Activated T-cell treated with anti-CD3 and anti-CD28 coated beads, Interleukin-2, amount 50 U/mL, for 4 hours (primary cell): Measurements from ENCODE around the gene MECP2. TPM values are rescaled to one million over a fixed set of nuclear protein-coding genes. Genes with fewer than 3 reads are reported as not detected.

Source experiments
- ATAC-seq, 2 donors: fragments of 200-7000 bp; cut with Tn5 transposase; one replicate each; pipeline ENCODE4 v1.10.0; 2021
- DNase-seq: peaks from one replicate; pipeline ENCODE4 v3.0.0-alpha.2; 2020
- H3K27me3 Mint-ChIP-seq: one replicate; pipeline ENCODE4 v1.8.0; 2021; ENCODE audit warnings: low read depth, mixed read lengths
- H3K36me3 Mint-ChIP-seq: one replicate; pipeline ENCODE4 v1.8.0; 2022; ENCODE audit warnings: mixed read lengths; ENCODE audit not compliant: insufficient read depth
- H3K4me1 Mint-ChIP-seq: one replicate; pipeline ENCODE4 v1.8.0; 2021; ENCODE audit warnings: low read depth, mixed read lengths
- H3K4me3 Mint-ChIP-seq: one replicate; pipeline ENCODE4 v1.8.0; 2021; ENCODE audit warnings: mild to moderate bottlenecking, moderate library complexity, mixed read lengths
- H3K9me3 Mint-ChIP-seq: one replicate; pipeline ENCODE4 v1.8.0; 2021; ENCODE audit warnings: mixed read lengths
- total RNA-seq, 3 donors: library from RNA; stranded (reverse); gene quantifications; one replicate each; pipeline ENCODE4 v1.2.1, GENCODE V29; 2021

The MECP2 gene
- total RNA-seq, 3 donors from 2014 or later: 42.6 to 46.7 (median 45.7) TPM

GRCh38 chrX:154043003-154043763, 54.3 kb downstream of the MECP2 start:
- H3K36me3 Mint-ChIP-seq: peaks cover 14% of the 10 kb centered on the region

GRCh38 chrX:154040863-154041262, 56.7 kb downstream of the MECP2 start:
- DNase-seq (no peak), ATAC-seq (no peak)
- Mint-ChIP-seq H3K36me3 (peaks cover 10% of the 10 kb centered on the region), H3K27me3 (no peaks in the 10 kb centered on the region), H3K4me3 (no peak overlapping the region), H3K4me1 (peaks cover 29% of the 10 kb centered on the region), H3K9me3 (no peaks in the 10 kb centered on the region)

More at GRCh38 chrX:154043003-154043763, 54.3 kb downstream of the MECP2 start:
- Mint-ChIP-seq H3K27me3 (no peaks in the 10 kb centered on the region), H3K9me3 (no peaks in the 10 kb centered on the region), H3K4me3 (no peak overlapping the region), H3K4me1 (peaks cover 34% of the 10 kb centered on the region)
- ATAC-seq (no peak), DNase-seq (no peak)

- peaks cover 29% of the 10 kb centered on the region for H3K4me1 Mint-ChIP-seq
- DNase-seq (no peak), ATAC-seq (peak; percentile 78 to 84)
- H3K27me3 Mint-ChIP-seq: no peaks in the 10 kb centered on the region
- H3K4me3 Mint-ChIP-seq: no peak overlapping the region
- peaks cover 10% of the 10 kb centered on the region for H3K36me3 Mint-ChIP-seq
- H3K9me3 Mint-ChIP-seq: no peaks in the 10 kb centered on the region
Observed at GRCh38 chrX:154040307-154040756, 57.2 kb downstream of the MECP2 start.

GRCh38 chrX:154039577-154039976, 57.9 kb downstream of the MECP2 start:
- H3K4me3 Mint-ChIP-seq: no peak overlapping the region
- ATAC-seq: no peak

GRCh38 chrX:154038656-154039055, 58.9 kb downstream of the MECP2 start:
- no peaks in the 10 kb centered on the region for H3K27me3 Mint-ChIP-seq
- DNase-seq (no peak), ATAC-seq (no peak)
- H3K4me3 Mint-ChIP-seq: no peak overlapping the region
- peaks cover 26% of the 10 kb centered on the region for H3K4me1 Mint-ChIP-seq
- H3K36me3 Mint-ChIP-seq: peaks cover 8% of the 10 kb centered on the region
- no peaks in the 10 kb centered on the region for H3K9me3 Mint-ChIP-seq

More at GRCh38 chrX:154039577-154039976, 57.9 kb downstream of the MECP2 start:
- no peaks in the 10 kb centered on the region for H3K27me3 Mint-ChIP-seq
- peaks cover 10% of the 10 kb centered on the region for H3K36me3 Mint-ChIP-seq
- no peaks in the 10 kb centered on the region for H3K9me3 Mint-ChIP-seq
- H3K4me1 Mint-ChIP-seq: peaks cover 29% of the 10 kb centered on the region
- no peak for DNase-seq

- H3K4me3 Mint-ChIP-seq: no peak overlapping the region
- H3K4me1 Mint-ChIP-seq: peaks cover 25% of the 10 kb centered on the region
- DNase-seq: no peak
- H3K9me3 Mint-ChIP-seq: no peaks in the 10 kb centered on the region
- no peaks in the 10 kb centered on the region for H3K27me3 Mint-ChIP-seq
- ATAC-seq: no peak
- peaks cover 8% of the 10 kb centered on the region for H3K36me3 Mint-ChIP-seq
Observed at GRCh38 chrX:154037754-154038153, 59.8 kb downstream of the MECP2 start.

GRCh38 chrX:154036513-154036912, 61.0 kb downstream of the MECP2 start:
- Mint-ChIP-seq H3K27me3 (no peaks in the 10 kb centered on the region), H3K36me3 (peaks cover 8% of the 10 kb centered on the region), H3K4me1 (peaks cover 24% of the 10 kb centered on the region), H3K4me3 (no peak overlapping the region), H3K9me3 (no peaks in the 10 kb centered on the region)
- DNase-seq: no peak
- peak; percentile 71 to 75 for ATAC-seq

- H3K36me3 Mint-ChIP-seq: peaks cover 4% of the 10 kb centered on the region
- ATAC-seq: no peak
- DNase-seq: no peak
- H3K9me3 Mint-ChIP-seq: no peaks in the 10 kb centered on the region
- no peak overlapping the region for H3K4me3 Mint-ChIP-seq
- H3K27me3 Mint-ChIP-seq: no peaks in the 10 kb centered on the region
- peaks cover 13% of the 10 kb centered on the region for H3K4me1 Mint-ChIP-seq
Observed at GRCh38 chrX:154033848-154034247, 63.7 kb downstream of the MECP2 start.

GRCh38 chrX:154032653-154033052, 64.9 kb downstream of the MECP2 start:
- Mint-ChIP-seq H3K27me3 (no peaks in the 10 kb centered on the region), H3K36me3 (peaks cover 6% of the 10 kb centered on the region), H3K4me3 (no peak overlapping the region), H3K9me3 (no peaks in the 10 kb centered on the region), H3K4me1 (peaks cover 10% of the 10 kb centered on the region)
- no peak for DNase-seq
- no peak for ATAC-seq

- DNase-seq (no peak), ATAC-seq (no peak)
- Mint-ChIP-seq H3K36me3 (peaks cover 6% of the 10 kb centered on the region), H3K27me3 (no peaks in the 10 kb centered on the region), H3K4me3 (no peak overlapping the region), H3K4me1 (peaks cover 8% of the 10 kb centered on the region), H3K9me3 (no peaks in the 10 kb centered on the region)
Observed at GRCh38 chrX:154032160-154032559, 65.4 kb downstream of the MECP2 start.

GRCh38 chrX:154030715-154031305, 66.7 kb downstream of the MECP2 start:
- H3K27me3 Mint-ChIP-seq: no peaks in the 10 kb centered on the region
- no peak for ATAC-seq
- peaks cover 2% of the 10 kb centered on the region for H3K4me1 Mint-ChIP-seq
- no peaks in the 10 kb centered on the region for H3K9me3 Mint-ChIP-seq
- DNase-seq: no peak
- peaks cover 4% of the 10 kb centered on the region for H3K36me3 Mint-ChIP-seq
- no peak overlapping the region for H3K4me3 Mint-ChIP-seq

GRCh38 chrX:154030266-154030665, 67.3 kb downstream of the MECP2 start:
- ATAC-seq (no peak), DNase-seq (no peak)
- Mint-ChIP-seq H3K36me3 (peaks cover 4% of the 10 kb centered on the region), H3K4me1 (peaks cover 2% of the 10 kb centered on the region), H3K9me3 (no peaks in the 10 kb centered on the region), H3K27me3 (no peaks in the 10 kb centered on the region), H3K4me3 (no peak overlapping the region)

- H3K36me3 Mint-ChIP-seq: peaks cover 4% of the 10 kb centered on the region
- no peak overlapping the region for H3K4me3 Mint-ChIP-seq
- no peak for DNase-seq
- H3K27me3 Mint-ChIP-seq: no peaks in the 10 kb centered on the region
- H3K9me3 Mint-ChIP-seq: no peaks in the 10 kb centered on the region
- peaks cover 2% of the 10 kb centered on the region for H3K4me1 Mint-ChIP-seq
- no peak for ATAC-seq
Observed at GRCh38 chrX:154029439-154029838, 68.1 kb downstream of the MECP2 start.

- no peaks in the 10 kb centered on the region for H3K9me3 Mint-ChIP-seq
- peaks cover 4% of the 10 kb centered on the region for H3K36me3 Mint-ChIP-seq
- ATAC-seq (no peak), DNase-seq (no peak)
- H3K27me3 Mint-ChIP-seq: no peaks in the 10 kb centered on the region
- no peak overlapping the region for H3K4me3 Mint-ChIP-seq
- H3K4me1 Mint-ChIP-seq: peaks cover 2% of the 10 kb centered on the region
Observed at GRCh38 chrX:154028502-154029184, 68.9 kb downstream of the MECP2 start.
